Measurements from ENCODE around the gene ENOX1. TPM values are rescaled to one million over a fixed set of nuclear protein-coding genes. Genes with fewer than 3 reads are reported as not detected.
A peak's percentile ranks its signal among the peaks of the same experiment; 100 is the strongest.

The ENOX1 gene
- total and polyA plus RNA-seq, 4 experiments from 2014 or later, result not detected

- Mint-ChIP-seq H3K9me3 (peaks cover 0 to 2% (median 0%) of the 10 kb centered on the region in 8 donors), H3K4me3 (peak overlapping the region in 4 of 8 donors; percentile 57 to 89 (median 74)), H3K36me3 (no peaks in the 10 kb centered on the region), H3K4me1 (peaks cover 6 to 16% (median 13%) of the 10 kb centered on the region in 4 donors), H3K27me3 (peaks cover 28 to 30% of the 10 kb centered on the region in 2 donors), H3K27ac (no peak overlapping the region)
- intact Hi-C loops (cut with micrococcal nuclease), result loop anchor here (5.0 kb wide), 1 partner anchor 91 kb away; the partner anchor contains the start of genes CCDC122 and LACC1
- peak overlapping the region in 1 of 2 donors; percentile 31 for H3K4me3 ChIP-seq (ENCODE audit: low read length in 2 of 2)
- no peak overlapping the region for H3K27ac ChIP-seq (ENCODE audit: low read depth, low read length)
- no peaks in the 10 kb centered on the region for H3K36me3 ChIP-seq (ENCODE audit: insufficient read depth, low read length)
- peaks cover 4% of the 10 kb centered on the region for H3K27me3 ChIP-seq (ENCODE audit: insufficient read depth, low read length)
- peaks cover 6% of the 10 kb centered on the region for H3K4me1 ChIP-seq (ENCODE audit: insufficient read depth, low read length)
- DNase-seq, result no peak
- ChIA-PET POLR2A (ENCODE audit: partially characterized antibody) (no interaction called here), CTCF (ENCODE audit: partially characterized antibody) (interaction anchor here (0.5 kb wide), 1 partner anchor 347 kb away, joined by 3 read pairs; no protein-coding TSS in a partner anchor)
- no peaks in the 10 kb centered on the region for H3K9me3 ChIP-seq (ENCODE audit: control insufficient read depth in 1 of 2, low read length in 2 of 2)
Measured at GRCh38 chr13:43786472-43786765, 353 bp downstream of the ENOX1 start.

GRCh38 chr13:43785650-43786471, 911 bp downstream of the ENOX1 start:
- Histone ChIP-seq H3K4me1 (ENCODE audit: insufficient read depth, low read length) (peaks cover 6% of the 10 kb centered on the region), H3K9me3 (ENCODE audit: control insufficient read depth in 1 of 2, low read length in 2 of 2) (no peaks in the 10 kb centered on the region), H3K36me3 (ENCODE audit: insufficient read depth, low read length) (no peaks in the 10 kb centered on the region), H3K27ac (ENCODE audit: low read depth, low read length) (no peak overlapping the region), H3K4me3 (ENCODE audit: low read length in 2 of 2) (no peak overlapping the region), H3K27me3 (ENCODE audit: insufficient read depth, low read length) (peaks cover 4% of the 10 kb centered on the region)
- H3K9me3 Mint-ChIP-seq, result peaks cover 0 to 2% (median 0%) of the 10 kb centered on the region in 8 donors
- ChIA-PET CTCF (ENCODE audit: partially characterized antibody) (no interaction called here), POLR2A (ENCODE audit: partially characterized antibody) (no interaction called here)
- H3K36me3 Mint-ChIP-seq, result no peaks in the 10 kb centered on the region
- H3K27me3 Mint-ChIP-seq, result peaks cover 28% of the 10 kb centered on the region in 2 donors
- H3K27ac Mint-ChIP-seq, result peak overlapping the region in 1 of 7 donors; percentile 74
- intact Hi-C loops (cut with micrococcal nuclease), result loop anchor here (5.0 kb wide), 1 partner anchor 91 kb away; the partner anchor contains the start of genes CCDC122 and LACC1
- peak overlapping the region; percentile 68 to 89 (median 80) for H3K4me3 Mint-ChIP-seq
- peaks cover 6 to 16% (median 13%) of the 10 kb centered on the region in 4 donors for H3K4me1 Mint-ChIP-seq
- DNase-seq, result peak in 2 of 5 donors; percentile 11 to 32

GRCh38 chr13:43785261-43785649, 1.5 kb downstream of the ENOX1 start:
- Histone ChIP-seq H3K9me3 (ENCODE audit: control insufficient read depth in 1 of 2, low read length in 2 of 2) (no peaks in the 10 kb centered on the region), H3K27ac (ENCODE audit: low read depth, low read length) (no peak overlapping the region), H3K27me3 (ENCODE audit: insufficient read depth, low read length) (peaks cover 4% of the 10 kb centered on the region), H3K36me3 (ENCODE audit: insufficient read depth, low read length) (no peaks in the 10 kb centered on the region), H3K4me1 (ENCODE audit: insufficient read depth, low read length) (peaks cover 6% of the 10 kb centered on the region), H3K4me3 (ENCODE audit: low read length in 2 of 2) (no peak overlapping the region)
- peaks cover 6 to 16% (median 13%) of the 10 kb centered on the region in 4 donors for H3K4me1 Mint-ChIP-seq
- DNase-seq, result no peak
- H3K27ac Mint-ChIP-seq, result no peak overlapping the region
- intact Hi-C loops (cut with micrococcal nuclease), result loop anchor here (5.0 kb wide), 1 partner anchor 92 kb away; the partner anchor contains the start of genes CCDC122 and LACC1
- H3K4me3 Mint-ChIP-seq, result peak overlapping the region; percentile 32 to 80 (median 64)
- peaks cover 27 to 28% of the 10 kb centered on the region in 2 donors for H3K27me3 Mint-ChIP-seq
- peaks cover 0 to 2% (median 0%) of the 10 kb centered on the region in 8 donors for H3K9me3 Mint-ChIP-seq
- ChIA-PET CTCF (ENCODE audit: partially characterized antibody) (no interaction called here), POLR2A (ENCODE audit: partially characterized antibody) (no interaction called here)
- no peaks in the 10 kb centered on the region for H3K36me3 Mint-ChIP-seq

- Histone ChIP-seq H3K4me3 (ENCODE audit: low read length in 2 of 2) (no peak overlapping the region), H3K27ac (ENCODE audit: low read depth, low read length) (no peak overlapping the region), H3K4me1 (ENCODE audit: insufficient read depth, low read length) (peaks cover 6% of the 10 kb centered on the region), H3K9me3 (ENCODE audit: control insufficient read depth in 1 of 2, low read length in 2 of 2) (no peaks in the 10 kb centered on the region), H3K36me3 (ENCODE audit: insufficient read depth, low read length) (no peaks in the 10 kb centered on the region), H3K27me3 (ENCODE audit: insufficient read depth, low read length) (no peaks in the 10 kb centered on the region)
- Mint-ChIP-seq H3K27me3 (peaks cover 23 to 24% of the 10 kb centered on the region in 2 donors), H3K36me3 (no peaks in the 10 kb centered on the region), H3K27ac (no peak overlapping the region), H3K9me3 (peaks cover 0 to 2% (median 0%) of the 10 kb centered on the region in 8 donors), H3K4me1 (peaks cover 6 to 16% (median 13%) of the 10 kb centered on the region in 4 donors), H3K4me3 (peak overlapping the region in 1 of 8 donors; percentile 80)
- POLR2A ChIA-PET (ENCODE audit: partially characterized antibody), result no interaction called here
- intact Hi-C loops (cut with micrococcal nuclease), result no loop called here
- CTCF ChIA-PET (ENCODE audit: partially characterized antibody), result no interaction called here
- DNase-seq, result no peak
Measured at GRCh38 chr13:43784496-43784895, 2.3 kb downstream of the ENOX1 start.

GRCh38 chr13:43783820-43784219, 3.0 kb downstream of the ENOX1 start:
- no peaks in the 10 kb centered on the region for H3K9me3 ChIP-seq (ENCODE audit: control insufficient read depth in 1 of 2, low read length in 2 of 2)
- H3K4me3 Mint-ChIP-seq, result no peak overlapping the region
- ChIA-PET CTCF (ENCODE audit: partially characterized antibody) (no interaction called here), POLR2A (ENCODE audit: partially characterized antibody) (no interaction called here)
- H3K36me3 ChIP-seq (ENCODE audit: insufficient read depth, low read length), result no peaks in the 10 kb centered on the region
- no peak overlapping the region for H3K27ac Mint-ChIP-seq
- H3K9me3 Mint-ChIP-seq, result peaks cover 0 to 2% (median 0%) of the 10 kb centered on the region in 8 donors
- no peaks in the 10 kb centered on the region for H3K27me3 ChIP-seq (ENCODE audit: insufficient read depth, low read length)
- H3K27me3 Mint-ChIP-seq, result peaks cover 18% of the 10 kb centered on the region in 2 donors
- no peak overlapping the region for H3K4me3 ChIP-seq (ENCODE audit: low read length in 2 of 2)
- H3K4me1 ChIP-seq (ENCODE audit: insufficient read depth, low read length), result peaks cover 6% of the 10 kb centered on the region
- H3K27ac ChIP-seq (ENCODE audit: low read depth, low read length), result no peak overlapping the region
- H3K4me1 Mint-ChIP-seq, result peaks cover 6 to 16% (median 12%) of the 10 kb centered on the region in 4 donors
- H3K36me3 Mint-ChIP-seq, result no peaks in the 10 kb centered on the region
- intact Hi-C loops (cut with micrococcal nuclease), result no loop called here
- DNase-seq, result peak in 4 of 5 donors; percentile 20 to 38 (median 28)

- no peak overlapping the region for H3K27ac ChIP-seq (ENCODE audit: low read depth, low read length)
- H3K4me3 Mint-ChIP-seq, result no peak overlapping the region
- no peak overlapping the region for H3K27ac Mint-ChIP-seq
- no peak overlapping the region for H3K4me3 ChIP-seq (ENCODE audit: low read length in 2 of 2)
- ChIA-PET POLR2A (ENCODE audit: partially characterized antibody) (no interaction called here), CTCF (ENCODE audit: partially characterized antibody) (no interaction called here)
- H3K4me1 Mint-ChIP-seq, result peaks cover 6 to 11% (median 10%) of the 10 kb centered on the region in 4 donors
- no peak for DNase-seq
- H3K27me3 ChIP-seq (ENCODE audit: insufficient read depth, low read length), result no peaks in the 10 kb centered on the region
- H3K27me3 Mint-ChIP-seq, result peaks cover 10 to 13% of the 10 kb centered on the region in 2 donors
- peaks cover 6% of the 10 kb centered on the region for H3K4me1 ChIP-seq (ENCODE audit: insufficient read depth, low read length)
- intact Hi-C loops (cut with micrococcal nuclease), result no loop called here
- H3K9me3 Mint-ChIP-seq, result peaks cover 0 to 3% (median 0%) of the 10 kb centered on the region in 8 donors
- H3K9me3 ChIP-seq (ENCODE audit: control insufficient read depth in 1 of 2, low read length in 2 of 2), result no peaks in the 10 kb centered on the region
- H3K36me3 Mint-ChIP-seq, result no peaks in the 10 kb centered on the region
- H3K36me3 ChIP-seq (ENCODE audit: insufficient read depth, low read length), result no peaks in the 10 kb centered on the region
Measured at GRCh38 chr13:43782686-43783085, 4.1 kb downstream of the ENOX1 start.

GRCh38 chr13:43780666-43781065, 6.1 kb downstream of the ENOX1 start:
- Histone ChIP-seq H3K9me3 (ENCODE audit: control insufficient read depth in 1 of 2, low read length in 2 of 2) (no peaks in the 10 kb centered on the region), H3K27me3 (ENCODE audit: insufficient read depth, low read length) (no peaks in the 10 kb centered on the region), H3K4me1 (ENCODE audit: insufficient read depth, low read length) (no peaks in the 10 kb centered on the region), H3K4me3 (ENCODE audit: low read length in 2 of 2) (no peak overlapping the region), H3K27ac (ENCODE audit: low read depth, low read length) (no peak overlapping the region), H3K36me3 (ENCODE audit: insufficient read depth, low read length) (no peaks in the 10 kb centered on the region)
- Mint-ChIP-seq H3K27me3 (peaks cover 9 to 11% of the 10 kb centered on the region in 2 donors), H3K36me3 (no peaks in the 10 kb centered on the region), H3K9me3 (peaks cover 0 to 1% (median 0%) of the 10 kb centered on the region in 8 donors), H3K4me1 (peaks cover 5 to 7% (median 6%) of the 10 kb centered on the region in 4 donors), H3K27ac (no peak overlapping the region), H3K4me3 (no peak overlapping the region)
- intact Hi-C loops (cut with micrococcal nuclease), result no loop called here
- CTCF ChIA-PET (ENCODE audit: partially characterized antibody), result no interaction called here
- no peak for DNase-seq
- POLR2A ChIA-PET (ENCODE audit: partially characterized antibody), result no interaction called here

All from CD4-positive, alpha-beta memory T cell (primary cell).